Fibroblast of gingiva (primary cell): ENCODE measurements around the gene PWWP2B.
A peak's percentile ranks its signal among the peaks of the same experiment; 100 is the strongest.

Experiments used
- DNase-seq: peaks from one replicate; pipeline ENCODE4 v3.0.0-alpha.2; 2011; ENCODE audit warnings: low read depth

PWWP2B gene

GRCh38 chr10:132459301-132460003, 62.5 kb downstream of the PWWP2B start:
- no peak for DNase-seq

GRCh38 chr10:132460071-132460470, 63.1 kb downstream of the PWWP2B start:
- DNase-seq, result no peak

GRCh38 chr10:132460691-132461090, 63.7 kb downstream of the PWWP2B start:
- no peak for DNase-seq

- no peak for DNase-seq
Measured at GRCh38 chr10:132461103-132461682, 64.2 kb downstream of the PWWP2B start.

GRCh38 chr10:132461683-132462231, 64.8 kb downstream of the PWWP2B start:
- no peak for DNase-seq

GRCh38 chr10:132462463-132463332, 65.7 kb downstream of the PWWP2B start:
- DNase-seq, result no peak

GRCh38 chr10:132463333-132464255, 66.6 kb downstream of the PWWP2B start:
- no peak for DNase-seq

- peak; percentile 72 for DNase-seq
Measured at GRCh38 chr10:132464256-132465192, 67.5 kb downstream of the PWWP2B start.

GRCh38 chr10:132465193-132465888, 68.3 kb downstream of the PWWP2B start:
- no peak for DNase-seq

GRCh38 chr10:132465889-132466519, 69.0 kb downstream of the PWWP2B start:
- no peak for DNase-seq

GRCh38 chr10:132466520-132467463, 69.8 kb downstream of the PWWP2B start:
- DNase-seq, result no peak
